ENCODE results near the gene DIPK1B. TPM values are rescaled to one million over a fixed set of nuclear protein-coding genes. Genes with fewer than 3 reads are reported as not detected.

DIPK1B gene
- total and polyA plus RNA-seq, 12 donors = 15.7 to 37.9 (median 18.3) TPM

DNA sequence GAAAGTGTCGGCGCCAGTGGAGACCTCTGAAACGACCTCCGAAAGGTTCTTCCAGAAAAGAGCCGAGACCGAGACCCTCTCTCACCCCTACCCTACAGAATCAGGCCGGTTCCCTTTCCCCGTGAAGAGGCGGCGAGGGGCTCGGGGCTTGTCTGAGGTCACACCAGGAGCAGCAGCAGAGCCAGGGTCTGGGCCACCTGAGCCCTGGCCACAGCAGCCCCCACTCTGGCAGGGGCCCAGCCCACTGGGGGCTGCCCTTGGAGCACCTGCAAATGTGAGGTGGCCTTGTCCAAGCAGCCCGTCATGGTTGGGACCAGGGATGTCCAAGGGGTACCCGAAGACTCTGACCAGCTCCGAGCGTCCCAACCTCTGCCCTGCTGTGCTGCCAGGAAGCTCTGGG is 34.3 kb upstream of the DIPK1B start:
- intact Hi-C loops (cut with DNase I) = no loop called here

GRCh38 chr9:136678624-136679023 is 33.7 kb upstream of the DIPK1B start:
- Histone ChIP-seq H3K27me3 (no peaks in the 10 kb centered on the region), H3K4me3 (no peak overlapping the region), H3K27ac (peak overlapping the region in 3 of 10 donors; percentile 32 to 84 (median 53)), H3K4me1 (peaks cover 3 to 54% (median 33%) of the 10 kb centered on the region in 9 donors), H3K9me3 (no peaks in the 10 kb centered on the region), H3K36me3 (peaks cover 0 to 37% (median 0%) of the 10 kb centered on the region in 9 donors)
- intact Hi-C loops (cut with DNase I) = no loop called here
- WGBS, 2 donors = 82 to 84% methylated on average over 6 of the region's 6 CpGs
- no peak for TF ChIP-seq CTCF (IDR thresholded peaks at IDR 0.05)
- ATAC-seq (no peak), DNase-seq (no peak)

More for the DNA sequence above, 34.3 kb upstream of the DIPK1B start:
- ATAC-seq = no peak
- H3K27me3 ChIP-seq = no peaks in the 10 kb centered on the region
- TF ChIP-seq CTCF (IDR thresholded peaks at IDR 0.05) = no peak
- peaks cover 3 to 50% (median 28%) of the 10 kb centered on the region in 9 donors for H3K4me1 ChIP-seq
- H3K4me3 ChIP-seq = no peak overlapping the region
- H3K9me3 ChIP-seq = no peaks in the 10 kb centered on the region
- 92 to 94% methylated on average over 15 of the region's 15 CpGs for WGBS, 2 donors
- DNase-seq = no peak
- H3K36me3 ChIP-seq = peaks cover 0 to 43% (median 0%) of the 10 kb centered on the region in 9 donors
- peak overlapping the region in 1 of 10 donors; percentile 53 for H3K27ac ChIP-seq

DNA sequence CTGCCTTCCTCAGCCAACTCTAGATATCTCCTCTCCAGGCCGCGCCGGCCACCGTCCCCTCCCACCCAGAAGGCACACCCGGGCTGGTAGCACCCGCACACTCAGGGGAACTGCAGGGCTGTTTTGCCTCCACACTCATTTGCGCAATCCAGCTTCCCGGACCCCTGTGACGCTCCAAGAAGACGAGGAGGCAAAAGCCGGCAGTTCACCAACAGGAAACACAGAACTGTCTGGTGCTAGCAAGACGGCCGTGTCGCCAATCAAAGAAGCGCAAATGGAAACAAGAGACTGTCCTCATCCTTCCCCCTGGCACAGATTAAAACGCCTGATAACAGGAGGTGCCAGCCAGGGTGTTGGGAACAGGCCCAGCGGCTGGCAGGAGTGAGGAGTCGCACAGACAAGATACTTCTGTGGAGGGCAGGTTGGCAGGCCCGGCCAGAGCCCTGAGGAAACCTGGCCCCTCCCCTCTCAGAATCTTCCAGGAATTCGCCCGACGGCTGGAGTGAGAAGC is 32.9 kb upstream of the DIPK1B start:
- no peak overlapping the region for H3K4me3 ChIP-seq
- peaks cover 3 to 62% (median 39%) of the 10 kb centered on the region in 9 donors for H3K4me1 ChIP-seq
- 57 to 69% methylated on average over 22 of the region's 22 CpGs for WGBS, 2 donors
- H3K9me3 ChIP-seq = no peaks in the 10 kb centered on the region
- H3K27me3 ChIP-seq = no peaks in the 10 kb centered on the region
- DNase-seq (peak in 1 of 2 donors; percentile 14), ATAC-seq (peak in 2 of 8 donors; percentile 17 to 42)
- peaks cover 0 to 28% (median 0%) of the 10 kb centered on the region in 9 donors for H3K36me3 ChIP-seq
- no peak for TF ChIP-seq CTCF (IDR thresholded peaks at IDR 0.05)
- H3K27ac ChIP-seq = peak overlapping the region in 5 of 10 donors; percentile 13 to 84 (median 32)
- intact Hi-C loops (cut with DNase I) = no loop called here

DNA sequence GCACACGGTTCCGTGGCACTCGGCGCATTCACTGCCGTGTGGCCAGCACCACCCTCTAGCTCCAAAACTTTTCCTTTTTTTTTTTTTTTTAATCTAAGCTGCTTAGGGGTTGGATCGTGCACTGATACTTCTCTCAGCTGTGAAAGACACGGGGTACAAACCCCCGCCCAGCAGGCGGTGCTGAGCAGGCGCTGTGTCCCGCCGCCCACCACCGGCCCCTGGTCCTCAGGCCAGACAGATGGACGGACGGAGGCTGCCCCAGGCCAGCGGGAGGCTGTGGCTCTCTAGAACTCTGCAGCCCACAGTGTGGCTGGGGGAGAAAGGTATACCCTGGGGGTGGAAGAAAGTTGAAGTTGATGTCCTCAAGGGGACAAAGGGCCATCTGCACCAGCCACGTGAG is 31.3 kb upstream of the DIPK1B start:
- ATAC-seq (no peak), DNase-seq (no peak)
- Histone ChIP-seq H3K27ac (no peak overlapping the region), H3K9me3 (no peaks in the 10 kb centered on the region), H3K36me3 (peaks cover 0 to 20% (median 0%) of the 10 kb centered on the region in 9 donors), H3K27me3 (no peaks in the 10 kb centered on the region), H3K4me1 (peaks cover 17 to 71% (median 48%) of the 10 kb centered on the region in 9 donors), H3K4me3 (no peak overlapping the region)
- no peak for TF ChIP-seq CTCF (IDR thresholded peaks at IDR 0.05)
- 96 to 97% methylated on average over 17 of the region's 17 CpGs for WGBS, 2 donors
- intact Hi-C loops (cut with DNase I) = no loop called here
